ENCODE data around the gene CLIP4. TPM values are rescaled to one million over a fixed set of nuclear protein-coding genes. Genes with fewer than 3 reads are reported as not detected.

The CLIP4 gene
- total RNA-seq, 1 donor, result 21.8 TPM

- no peak for DNase-seq (ENCODE audit: low read depth in 2 of 3, low spot score in 2 of 3)
Measured at GRCh38 chr2:29182920-29183319, 67.7 kb downstream of the CLIP4 start.

- no peak for DNase-seq (ENCODE audit: low read depth in 2 of 3, low spot score in 2 of 3)
Measured at GRCh38 chr2:29184531-29184930, 69.3 kb downstream of the CLIP4 start.

GRCh38 chr2:29186817-29187216, 71.6 kb downstream of the CLIP4 start:
- DNase-seq (ENCODE audit: low read depth in 2 of 3, low spot score in 2 of 3), result peak in 1 of 3 donors; percentile 28

GRCh38 chr2:29187926-29188325, 72.7 kb downstream of the CLIP4 start:
- no peak for DNase-seq (ENCODE audit: low read depth in 2 of 3, low spot score in 2 of 3)

- DNase-seq (ENCODE audit: low read depth in 2 of 3, low spot score in 2 of 3), result peak in 1 of 3 donors; percentile 85
Measured at GRCh38 chr2:29189052-29189451, 73.8 kb downstream of the CLIP4 start.

GRCh38 chr2:29191817-29192216, 76.6 kb downstream of the CLIP4 start:
- DNase-seq (ENCODE audit: low read depth in 2 of 3, low spot score in 2 of 3), result no peak

- peak in 2 of 3 donors; percentile 23 to 59 for DNase-seq (ENCODE audit: low read depth in 2 of 3, low spot score in 2 of 3)
Measured at GRCh38 chr2:29192526-29192925, 77.3 kb downstream of the CLIP4 start.

GRCh38 chr2:29193111-29193510, 77.9 kb downstream of the CLIP4 start:
- no peak for DNase-seq (ENCODE audit: low read depth in 2 of 3, low spot score in 2 of 3)

- no peak for DNase-seq (ENCODE audit: low read depth in 2 of 3, low spot score in 2 of 3)
Measured at GRCh38 chr2:29193681-29194080, 78.5 kb downstream of the CLIP4 start.

- DNase-seq (ENCODE audit: low read depth in 2 of 3, low spot score in 2 of 3), result no peak
Measured at GRCh38 chr2:29195796-29196195, 80.6 kb downstream of the CLIP4 start.

- DNase-seq (ENCODE audit: low read depth in 2 of 3, low spot score in 2 of 3), result peak; percentile 45 to 86 (median 71)
Measured at GRCh38 chr2:29196792-29197788, 81.9 kb downstream of the CLIP4 start.

- no peak for DNase-seq (ENCODE audit: low read depth in 2 of 3, low spot score in 2 of 3)
Measured at GRCh38 chr2:29201979-29202378, 86.8 kb downstream of the CLIP4 start.

GRCh38 chr2:29202819-29203495, 87.7 kb downstream of the CLIP4 start:
- no peak for DNase-seq (ENCODE audit: low read depth in 2 of 3, low spot score in 2 of 3)

GRCh38 chr2:29206941-29207340, 91.7 kb downstream of the CLIP4 start:
- no peak for DNase-seq (ENCODE audit: low read depth in 2 of 3, low spot score in 2 of 3)

- no peak for DNase-seq (ENCODE audit: low read depth in 2 of 3, low spot score in 2 of 3)
Measured at GRCh38 chr2:29207352-29208148, 92.3 kb downstream of the CLIP4 start.

GRCh38 chr2:29209551-29209950, 94.3 kb downstream of the CLIP4 start:
- DNase-seq (ENCODE audit: low read depth in 2 of 3, low spot score in 2 of 3), result no peak

GRCh38 chr2:29212009-29212408, 96.8 kb downstream of the CLIP4 start:
- no peak for DNase-seq (ENCODE audit: low read depth in 2 of 3, low spot score in 2 of 3)

- DNase-seq (ENCODE audit: low read depth in 2 of 3, low spot score in 2 of 3), result peak in 1 of 3 donors; percentile 4
Measured at GRCh38 chr2:29213888-29214291, 98.7 kb downstream of the CLIP4 start.

- no peak for DNase-seq (ENCODE audit: low read depth in 2 of 3, low spot score in 2 of 3)
Measured at GRCh38 chr2:29215073-29215472, 99.9 kb downstream of the CLIP4 start.

GRCh38 chr2:29215739-29216608, 100.8 kb downstream of the CLIP4 start:
- DNase-seq (ENCODE audit: low read depth in 2 of 3, low spot score in 2 of 3), result no peak
